ENCODE results near the gene ERAP2.

The ERAP2 gene

GRCh38 chr5:96933764-96934707 lies 57.7 kb downstream of the ERAP2 start:
- TF ChIP-seq, protein P1, sequence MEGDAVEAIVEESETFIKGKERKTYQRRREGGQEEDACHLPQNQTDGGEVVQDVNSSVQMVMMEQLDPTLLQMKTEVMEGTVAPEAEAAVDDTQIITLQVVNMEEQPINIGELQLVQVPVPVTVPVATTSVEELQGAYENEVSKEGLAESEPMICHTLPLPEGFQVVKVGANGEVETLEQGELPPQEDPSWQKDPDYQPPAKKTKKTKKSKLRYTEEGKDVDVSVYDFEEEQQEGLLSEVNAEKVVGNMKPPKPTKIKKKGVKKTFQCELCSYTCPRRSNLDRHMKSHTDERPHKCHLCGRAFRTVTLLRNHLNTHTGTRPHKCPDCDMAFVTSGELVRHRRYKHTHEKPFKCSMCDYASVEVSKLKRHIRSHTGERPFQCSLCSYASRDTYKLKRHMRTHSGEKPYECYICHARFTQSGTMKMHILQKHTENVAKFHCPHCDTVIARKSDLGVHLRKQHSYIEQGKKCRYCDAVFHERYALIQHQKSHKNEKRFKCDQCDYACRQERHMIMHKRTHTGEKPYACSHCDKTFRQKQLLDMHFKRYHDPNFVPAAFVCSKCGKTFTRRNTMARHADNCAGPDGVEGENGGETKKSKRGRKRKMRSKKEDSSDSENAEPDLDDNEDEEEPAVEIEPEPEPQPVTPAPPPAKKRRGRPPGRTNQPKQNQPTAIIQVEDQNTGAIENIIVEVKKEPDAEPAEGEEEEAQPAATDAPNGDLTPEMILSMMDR (IDR thresholded peaks at IDR 0.05; ENCODE audit: low read depth, low read length) = no peak
- DNase-seq (ENCODE audit: extremely low read depth, low read depth) = no peak

- TF ChIP-seq, protein P1 (IDR thresholded peaks at IDR 0.05; ENCODE audit: low read depth, low read length) = no peak; the same call in 1 of the 2 replicates
- peak; percentile 88 for DNase-seq (ENCODE audit: extremely low read depth, low read depth)
Measured at GRCh38 chr5:96934708-96935558, 58.6 kb downstream of the ERAP2 start.

- TF ChIP-seq, protein P1 (IDR thresholded peaks at IDR 0.05; ENCODE audit: low read depth, low read length) = no peak
- peak; percentile 93 for DNase-seq (ENCODE audit: extremely low read depth, low read depth)
Measured at GRCh38 chr5:96935559-96936430, 59.5 kb downstream of the ERAP2 start, which contains the start of gene LNPEP. Gene LNPEP, plus strand, starts transcription at chr5:96936080. Its CDS starts 76 bp downstream, at chr5:96936156.

DNA sequence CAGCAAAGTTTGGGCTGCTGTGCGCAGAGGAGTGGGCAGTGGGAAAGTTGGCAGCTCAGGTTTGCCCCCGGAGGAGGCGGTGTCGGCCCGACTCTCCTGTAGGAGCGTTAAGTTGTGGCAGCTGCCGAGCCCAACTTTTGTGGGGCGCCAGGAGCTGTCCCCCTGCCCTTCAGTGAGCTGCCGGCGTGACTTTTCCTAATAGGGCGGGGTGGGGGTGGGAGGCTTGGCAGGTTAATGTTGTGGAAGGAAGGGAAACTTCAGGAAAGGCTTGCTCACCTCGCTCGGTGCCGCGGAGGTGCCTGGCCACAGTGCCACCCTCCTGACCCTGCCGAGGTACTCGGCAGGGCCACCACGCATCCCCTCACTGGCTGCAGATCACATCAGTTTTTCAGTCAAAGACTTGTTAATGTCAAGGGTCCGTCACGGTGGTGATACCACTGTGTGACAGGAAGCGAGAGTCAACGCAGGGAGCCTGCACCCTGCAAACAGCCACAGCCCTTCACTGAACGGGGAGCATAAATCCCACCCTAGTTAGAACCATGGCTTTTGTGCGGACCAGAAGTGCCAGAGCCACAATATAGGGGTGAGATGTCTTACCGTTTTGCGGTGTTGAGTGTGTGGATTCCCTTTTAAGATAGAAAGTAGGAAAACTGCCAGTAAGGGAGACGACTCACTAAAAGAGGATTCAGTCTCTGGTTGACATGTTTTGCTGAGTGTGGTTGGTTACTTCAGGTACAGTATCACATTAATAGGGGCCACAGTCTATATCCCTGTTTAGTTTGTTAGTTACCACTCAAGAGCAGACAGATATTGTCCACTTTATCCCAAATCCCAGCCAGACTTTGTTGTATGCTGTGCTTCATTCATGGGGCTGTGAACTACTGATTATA lies 60.4 kb downstream of the ERAP2 start:
- DNase-seq (ENCODE audit: extremely low read depth, low read depth) = no peak
- TF ChIP-seq, protein P1 (IDR thresholded peaks at IDR 0.05; ENCODE audit: low read depth, low read length) = no peak

GRCh38 chr5:96940586-96940985 lies 64.3 kb downstream of the ERAP2 start:
- TF ChIP-seq, protein P1 (IDR thresholded peaks at IDR 0.05; ENCODE audit: low read depth, low read length) = no peak
- no peak for DNase-seq (ENCODE audit: extremely low read depth, low read depth)

DNA sequence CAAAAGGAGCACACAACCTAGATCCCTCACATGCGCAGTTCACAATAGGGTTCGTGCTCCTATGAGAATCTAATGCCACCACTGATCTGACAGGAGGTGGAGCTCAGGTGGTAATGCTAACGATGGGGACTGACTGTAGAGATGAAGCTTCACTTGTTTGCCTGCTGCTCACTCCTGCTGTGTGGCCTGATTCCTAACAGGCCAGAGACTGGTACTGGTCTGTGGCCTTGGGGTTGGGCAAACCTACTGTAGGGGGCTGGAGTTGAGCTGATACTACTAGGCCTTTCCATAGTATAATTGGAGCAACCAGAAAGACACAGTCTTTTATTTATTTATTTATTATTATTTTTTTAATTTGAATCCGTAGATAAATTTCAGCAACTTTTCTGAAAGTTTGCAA lies 64.8 kb downstream of the ERAP2 start:
- TF ChIP-seq, protein P1 (IDR thresholded peaks at IDR 0.05; ENCODE audit: low read depth, low read length) = no peak
- DNase-seq (ENCODE audit: extremely low read depth, low read depth) = no peak

All from AG09319 (cell line).